GM12865 (cell line): Measurements from ENCODE around the gene PHKA2.
A peak's percentile ranks its signal among the peaks of the same experiment; 100 is the strongest.
"Not testable (repeated sequence)": the region's sequence is repeated elsewhere in the genome, so short reads cannot be mapped to it uniquely, and the experiment has no call there.

Experiments used
- DNase-seq: peaks from one replicate; pipeline ENCODE4 v3.0.0; 2010; ENCODE audit warnings: low read depth
- H3K4me3 ChIP-seq: 2 replicates; pipeline ENCODE4 v1.5.1; 2011; ENCODE audit warnings: mild to moderate bottlenecking, low read depth, low read length, control low read depth
- CTCF ChIP-seq: IDR thresholded peaks from 2 replicates; pipeline ENCODE4 v1.5.1; 2011; ENCODE audit warnings: low read length, control low read depth, low read depth, inconsistent platforms; ENCODE audit not compliant: insufficient read depth; ENCODE audit errors: missing control alignments

PHKA2 gene

GRCh38 chrX:18994713-18995112, 10.8 kb upstream of the PHKA2 start:
- no peak overlapping the region for H3K4me3 ChIP-seq
- no peak for TF ChIP-seq CTCF
- no peak for DNase-seq

DNA sequence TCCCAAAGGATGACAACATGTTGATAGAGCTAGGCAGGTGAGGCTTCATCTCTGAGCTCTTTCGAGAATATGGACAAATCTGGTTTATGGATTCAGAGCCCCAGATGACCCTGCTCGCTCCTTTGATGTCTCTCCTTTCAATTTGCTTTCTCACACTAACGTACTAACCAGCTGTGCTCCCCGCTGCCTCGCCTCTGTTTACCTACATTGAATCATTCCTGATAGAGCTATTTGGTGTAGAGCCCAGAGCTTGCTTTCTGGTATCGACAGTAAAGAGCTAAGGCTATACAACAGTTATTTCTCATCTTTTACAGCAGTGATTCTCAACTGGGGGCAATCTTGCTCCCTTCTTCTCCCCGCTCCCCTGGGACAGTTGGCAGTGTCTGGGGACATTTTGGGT, 8.9 kb upstream of the PHKA2 start:
- TF ChIP-seq CTCF, result no peak
- H3K4me3 ChIP-seq, result no peak overlapping the region
- no peak for DNase-seq

DNA sequence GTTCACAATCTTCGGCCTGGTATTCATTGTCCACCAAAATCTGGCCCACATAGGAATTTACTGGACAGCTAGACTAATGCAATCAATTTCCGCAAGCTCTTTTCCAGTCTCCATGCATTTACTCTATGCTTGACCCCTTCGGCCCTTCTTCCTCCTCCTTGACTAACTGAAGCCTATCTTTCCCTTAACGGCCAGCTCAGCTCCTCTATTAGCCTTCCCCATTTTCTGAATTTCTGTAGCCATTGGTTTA, 1.2 kb upstream of the PHKA2 start:
- peak overlapping the region; percentile 70 for H3K4me3 ChIP-seq
- TF ChIP-seq CTCF, result no peak

GRCh38 chrX:18984381-18985185, 669 bp upstream of the PHKA2 start:
- TF ChIP-seq CTCF, result peak; percentile 18
- peak; percentile 90 for DNase-seq
- peak overlapping the region; percentile 70 for H3K4me3 ChIP-seq

More for the DNA sequence above, 1.2 kb upstream of the PHKA2 start:
- no peak for DNase-seq

DNA sequence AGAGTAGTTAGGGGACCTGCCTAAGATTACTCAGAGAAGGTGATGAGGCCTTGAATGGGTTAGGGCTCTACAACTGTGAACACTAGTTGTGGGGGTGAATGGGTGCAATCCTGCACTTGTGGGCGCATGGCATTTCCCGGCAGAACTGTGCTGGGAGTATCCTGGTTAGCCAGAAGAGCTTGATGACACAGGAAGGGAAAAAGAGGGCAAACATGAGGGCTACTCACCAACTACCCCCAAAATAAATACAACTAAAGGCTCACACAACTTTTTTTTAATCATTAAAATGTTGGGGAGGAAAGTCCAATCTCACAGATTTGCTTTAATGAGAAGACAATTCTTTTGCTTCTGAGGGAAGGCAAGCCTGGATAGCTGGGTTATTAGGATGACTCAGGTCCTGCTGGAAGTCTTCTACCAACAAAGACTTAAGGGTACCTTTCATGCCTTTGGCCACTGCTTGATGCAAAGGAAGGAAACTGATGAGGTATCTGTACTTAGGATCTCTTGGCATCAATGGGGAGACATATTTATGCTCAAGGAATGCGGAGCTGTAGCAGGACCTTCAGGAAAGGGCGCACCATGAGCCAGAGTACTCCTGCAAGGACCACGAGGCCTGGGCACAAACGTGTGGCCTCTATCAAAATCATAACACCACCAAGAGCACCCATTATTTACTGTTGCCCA, 2.6 kb downstream of the PHKA2 start:
- no peak for DNase-seq
- no peak overlapping the region for H3K4me3 ChIP-seq
- no peak for TF ChIP-seq CTCF

DNA sequence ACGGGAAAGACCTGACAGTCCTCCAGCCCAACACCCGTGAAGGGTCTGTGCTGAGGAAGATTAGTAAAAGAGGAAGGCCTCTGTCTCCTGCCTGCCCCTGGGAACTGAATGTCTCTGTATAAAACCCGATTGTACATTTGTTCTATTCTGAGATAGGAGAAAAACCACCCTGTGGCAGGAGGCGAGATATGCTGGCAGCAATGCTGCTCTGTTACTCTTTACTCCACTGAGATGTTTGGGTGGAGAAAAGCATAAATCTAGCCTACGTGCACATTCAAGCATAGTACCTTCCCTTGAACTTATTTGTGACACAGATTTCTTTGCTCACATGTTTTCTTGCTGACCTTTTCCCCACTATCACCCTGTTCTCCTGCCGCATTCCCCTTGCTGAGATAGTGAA, 3.7 kb downstream of the PHKA2 start:
- not testable (repeated sequence) for DNase-seq, H3K4me3 ChIP-seq

GRCh38 chrX:18974993-18975392, 8.9 kb downstream of the PHKA2 start:
- H3K4me3 ChIP-seq, result no peak overlapping the region
- no peak for DNase-seq
- TF ChIP-seq CTCF, result no peak
